HG02763 (cell line): ENCODE data around the gene ELP5.
A peak's percentile ranks its signal among the peaks of the same experiment; 100 is the strongest.

Experiments used
- ATAC-seq: cut with Tn5 transposase; IDR thresholded peaks from one replicate; pipeline ENCODE4 v1.9.1; 2021; ENCODE audit warnings: mild to moderate bottlenecking, moderate library complexity; ENCODE audit not compliant: unreplicated experiment

Gene ELP5

DNA sequence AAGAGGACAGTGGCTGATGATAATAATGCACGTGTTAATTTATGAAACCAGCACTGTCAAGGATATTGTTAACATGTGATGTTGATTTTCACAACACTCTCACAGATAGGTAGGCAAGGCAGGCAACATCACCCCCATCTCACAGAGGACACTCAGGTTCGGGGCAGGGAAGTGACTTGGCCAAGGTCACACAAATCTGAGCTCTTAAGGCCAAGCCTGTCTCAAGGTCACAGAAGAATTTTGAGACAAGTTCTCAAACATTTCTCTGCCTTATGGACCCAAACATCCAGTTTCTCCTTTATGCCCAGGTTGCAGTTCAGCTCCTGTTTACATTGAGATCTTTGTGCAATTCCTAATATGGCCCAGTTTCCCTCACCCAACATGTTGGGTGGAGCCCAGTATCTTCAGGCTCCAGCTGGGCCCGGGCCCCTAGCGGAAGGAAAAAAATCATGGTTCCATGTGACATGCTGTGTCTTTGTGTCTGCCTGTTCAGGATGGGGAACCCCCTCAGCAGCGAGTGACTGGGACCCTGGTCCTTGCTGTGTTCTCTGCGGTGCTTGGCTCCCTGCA, 30.8 kb downstream of the ELP5 start:
- no peak for ATAC-seq

DNA sequence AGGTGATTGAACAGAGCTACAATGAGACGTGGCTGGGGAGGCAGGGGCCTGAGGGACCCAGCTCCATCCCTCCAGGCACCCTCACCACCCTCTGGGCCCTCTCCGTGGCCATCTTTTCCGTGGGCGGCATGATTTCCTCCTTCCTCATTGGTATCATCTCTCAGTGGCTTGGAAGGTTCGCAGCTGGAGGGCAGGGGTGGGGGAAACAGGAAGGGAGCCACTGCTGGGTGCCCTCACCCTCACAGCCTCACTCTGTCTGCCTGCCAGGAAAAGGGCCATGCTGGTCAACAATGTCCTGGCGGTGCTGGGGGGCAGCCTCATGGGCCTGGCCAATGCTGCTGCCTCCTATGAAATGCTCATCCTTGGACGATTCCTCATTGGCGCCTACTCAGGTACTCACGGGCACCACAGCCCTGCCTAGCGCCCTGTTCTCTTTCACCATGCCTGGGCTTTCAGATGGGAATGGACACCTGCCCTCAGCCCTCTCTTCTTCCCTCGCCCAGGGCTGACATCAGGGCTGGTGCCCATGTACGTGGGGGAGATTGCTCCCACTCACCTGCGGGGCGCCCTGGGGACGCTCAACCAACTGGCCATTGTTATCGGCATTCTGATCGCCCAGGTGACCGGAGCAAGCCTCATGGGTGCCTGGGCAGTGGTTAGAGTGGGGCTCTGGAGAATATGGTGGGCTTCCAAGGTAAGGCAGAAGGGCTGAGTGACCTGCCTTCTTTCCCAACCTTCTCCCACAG, 31.6 kb downstream of the ELP5 start:
- no peak for ATAC-seq

- no peak for ATAC-seq
Measured at GRCh38 chr17:7284911-7285310, 32.9 kb downstream of the ELP5 start.

GRCh38 chr17:7285679-7286078, 33.7 kb downstream of the ELP5 start:
- no peak for ATAC-seq

- no peak for ATAC-seq
Measured at GRCh38 chr17:7289256-7290032, 37.4 kb downstream of the ELP5 start.

DNA sequence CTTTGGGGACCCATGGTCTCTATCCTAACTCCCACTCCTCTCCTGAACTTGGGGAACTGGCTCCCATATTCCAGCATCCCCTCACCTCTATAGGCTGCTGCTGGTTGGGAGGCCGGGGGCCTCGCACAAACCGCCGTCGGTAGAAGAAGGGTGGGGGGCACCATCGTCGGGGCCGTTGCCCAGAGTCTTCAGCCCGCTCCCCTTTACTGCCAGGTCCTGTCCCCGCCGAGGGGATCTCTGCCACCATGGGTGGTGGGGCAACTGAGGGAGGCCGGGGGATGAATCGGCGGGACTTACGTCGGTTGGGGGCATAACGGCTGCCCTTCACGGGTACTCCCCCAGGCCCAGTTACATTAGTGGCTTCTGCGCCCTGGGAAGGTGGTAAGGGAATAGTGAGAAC, 38.2 kb downstream of the ELP5 start:
- no peak for ATAC-seq

GRCh38 chr17:7290685-7291084, 38.7 kb downstream of the ELP5 start:
- no peak for ATAC-seq

GRCh38 chr17:7292194-7292593, 40.2 kb downstream of the ELP5 start:
- ATAC-seq, result no peak

DNA sequence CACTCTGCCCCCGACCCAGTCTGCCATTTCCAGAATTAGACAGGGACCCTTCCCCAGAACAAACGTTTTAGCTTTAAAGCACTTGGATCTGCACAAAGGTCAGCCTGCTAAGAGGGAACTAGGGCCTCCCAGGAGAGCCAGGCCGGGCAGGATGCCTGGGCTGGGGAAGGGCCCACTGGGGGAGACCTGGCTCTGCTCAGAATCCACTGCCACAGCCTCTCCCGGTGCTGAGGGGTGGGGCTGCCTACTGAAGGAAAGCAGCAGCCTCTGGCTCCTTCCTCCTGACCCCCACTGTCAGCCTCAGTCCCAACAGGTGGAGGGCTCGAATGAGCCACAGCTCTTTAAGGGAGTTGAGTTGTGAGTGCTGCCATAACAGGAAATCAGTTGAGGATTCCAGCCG, 40.7 kb downstream of the ELP5 start:
- ATAC-seq, result no peak

GRCh38 chr17:7293159-7293558, 41.1 kb downstream of the ELP5 start:
- ATAC-seq, result no peak

GRCh38 chr17:7293816-7294613, 42.0 kb downstream of the ELP5 start:
- ATAC-seq, result no peak

- ATAC-seq, result peak; percentile 49
Measured at GRCh38 chr17:7294614-7295153, 42.7 kb downstream of the ELP5 start, which contains the start of gene YBX2. Gene YBX2 (minus strand): TSS chr17:7294639. CDS start chr17:7294500, 139 bp downstream.

DNA sequence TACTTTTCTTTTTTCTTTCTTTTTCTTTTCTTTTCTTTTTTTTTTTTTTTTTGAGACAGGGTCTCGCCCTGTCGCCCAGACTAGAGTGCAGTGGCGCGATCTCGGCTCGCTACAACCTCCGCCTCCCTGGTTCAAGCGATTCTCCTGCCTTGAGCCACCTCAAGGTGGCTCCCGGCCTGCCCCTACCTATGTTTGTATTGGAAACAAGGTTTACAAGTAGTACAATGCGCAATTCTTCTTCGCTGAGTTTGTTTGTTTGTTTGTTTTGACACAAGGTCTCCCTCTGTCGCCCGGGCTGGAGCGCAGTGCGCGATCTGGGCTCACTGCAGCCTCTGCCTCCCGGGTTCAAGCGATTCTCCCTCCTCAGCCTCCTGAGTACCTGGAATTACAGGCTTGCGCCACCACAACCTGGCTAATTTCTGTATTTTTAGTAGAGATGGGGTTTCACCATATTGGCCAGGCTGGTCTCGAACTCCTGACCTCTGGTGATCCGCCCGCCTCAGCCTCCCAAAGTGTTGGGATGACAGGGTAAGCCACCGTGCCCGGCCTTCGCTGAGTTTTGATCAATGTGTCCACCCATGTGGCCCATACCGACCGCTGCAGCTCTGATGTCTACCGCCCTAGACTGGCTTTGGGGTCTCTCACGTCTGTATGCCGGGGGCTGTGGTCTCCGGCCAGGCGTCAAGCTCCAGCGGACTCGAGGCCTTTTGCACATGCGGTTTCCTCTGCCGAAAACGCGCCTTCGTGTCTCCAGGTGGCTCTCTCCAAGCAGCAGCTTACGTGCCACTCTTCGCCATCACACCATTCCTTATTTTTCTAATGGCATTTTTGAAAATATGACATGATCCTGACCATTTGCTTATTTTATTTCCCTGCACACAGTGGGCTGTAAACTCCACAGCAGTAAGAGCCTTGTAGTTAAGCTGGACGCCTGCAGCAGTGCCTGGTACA, 43.5 kb downstream of the ELP5 start:
- no peak for ATAC-seq

- ATAC-seq, result no peak
Measured at GRCh38 chr17:7296189-7296861, 44.3 kb downstream of the ELP5 start.

DNA sequence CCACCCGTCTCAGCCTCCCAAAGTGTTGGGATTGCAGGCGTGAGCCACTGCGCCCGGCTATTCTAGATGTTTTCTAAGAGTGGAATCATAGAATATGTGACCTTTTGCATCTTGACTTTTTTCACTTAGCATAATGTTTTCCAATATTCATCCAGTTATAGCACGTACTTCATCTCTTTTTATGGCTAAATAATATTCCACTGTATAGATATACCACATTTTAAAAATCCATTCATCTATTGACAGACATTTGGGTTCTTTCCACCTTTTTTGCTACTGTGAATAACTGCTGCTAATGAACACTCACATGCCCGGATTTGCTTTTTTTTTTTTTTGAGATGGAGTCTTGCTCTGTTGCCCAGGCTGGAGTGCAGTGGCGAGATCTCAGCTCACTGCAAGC, 52.2 kb downstream of the ELP5 start:
- no peak for ATAC-seq

GRCh38 chr17:7306911-7307685, 55.1 kb downstream of the ELP5 start, which contains the start of gene EIF5A:
Gene EIF5A (plus strand): TSS chr17:7307628. CDS start chr17:7309636, 2,008 bp downstream.
- peak; percentile 71 for ATAC-seq

DNA sequence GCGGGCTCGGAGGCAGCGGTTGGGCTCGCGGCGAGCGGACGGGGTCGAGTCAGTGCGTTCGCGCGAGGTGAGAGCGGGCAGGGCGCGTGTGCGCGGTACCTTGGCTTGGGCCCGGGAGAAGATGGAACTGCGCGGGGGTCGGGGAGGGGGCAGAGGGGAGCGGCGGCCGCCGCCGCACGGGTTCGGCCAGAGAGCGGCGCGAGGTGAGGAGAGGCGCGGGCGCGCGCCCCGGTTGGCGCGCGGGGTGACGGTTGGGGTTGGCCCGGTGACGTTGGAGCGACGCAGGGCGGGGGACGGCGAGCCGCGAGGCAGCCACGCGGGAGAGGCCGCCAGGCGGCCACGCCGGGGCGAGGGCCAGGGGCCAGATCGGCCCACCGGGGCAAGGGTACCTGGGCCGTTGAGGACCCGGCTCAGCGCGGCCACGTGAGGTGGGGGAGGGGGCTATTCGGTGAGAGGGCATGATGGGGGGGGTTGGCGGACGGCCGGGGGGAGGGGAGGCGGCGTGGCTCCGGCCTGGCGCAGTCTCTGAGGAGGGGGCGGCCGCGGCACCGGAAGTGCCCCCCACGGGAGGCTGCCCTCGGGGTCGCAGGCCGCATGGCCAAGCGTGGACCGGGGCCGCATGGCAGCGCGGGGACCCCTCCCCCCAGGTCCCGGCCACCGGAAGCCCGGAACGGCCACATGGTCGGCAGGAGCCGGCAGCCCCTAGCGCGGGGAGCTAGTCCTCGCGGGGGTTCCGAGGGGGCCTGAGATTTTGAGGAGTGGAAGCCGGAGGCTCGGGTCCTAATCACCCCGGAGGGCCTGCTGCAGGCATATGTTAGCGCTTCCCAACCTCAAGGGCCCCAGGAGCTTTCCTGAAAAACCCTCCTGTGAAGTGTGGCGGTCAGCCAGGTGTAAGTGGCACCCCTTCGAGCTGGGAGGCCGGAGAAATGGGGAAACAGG, 55.9 kb downstream of the ELP5 start:
- ATAC-seq, result peak; percentile 1
